GM23338 (cell line): ENCODE data around the gene OXNAD1. TPM values are rescaled to one million over a fixed set of nuclear protein-coding genes. Genes with fewer than 3 reads are reported as not detected.

ENCODE experiments used
- ATAC-seq: fragments of 200-7000 bp; cut with Tn5 transposase; 3 replicates; pipeline ENCODE4 v1.9.1; 2020
- DNase-seq: peaks from one replicate; pipeline ENCODE4 v3.0.0-alpha.2; 2015; ENCODE audit warnings: low spot score
- H2AFZ ChIP-seq: fragments of 200-600 bp; sonication (generic); 2 replicates; pipeline ENCODE4 v1.8.0; 2016; ENCODE audit warnings: antibody characterized with exemption, mild to moderate bottlenecking, moderate library complexity
- H3F3A ChIP-seq: fragments of 200-600 bp; sonication (generic); replicated peaks from 2 replicates; pipeline ENCODE4 v1.8.0; 2017; ENCODE audit warnings: antibody characterized with exemption, mixed run types, low read depth
- H3K27ac ChIP-seq: fragments of 200-600 bp; sonication (generic); 2 replicates; pipeline ENCODE4 v1.6.1; 2016; ENCODE audit warnings: low read depth
- H3K27me3 ChIP-seq: fragments of 200-600 bp; sonication (generic); 2 replicates; pipeline ENCODE4 v1.8.0; 2016; ENCODE audit warnings: mild to moderate bottlenecking, mixed run types, moderate library complexity; ENCODE audit not compliant: insufficient read depth
- H3K36me3 ChIP-seq: fragments of 200-600 bp; sonication (generic); 2 replicates; pipeline ENCODE4 v1.8.0; 2016; ENCODE audit warnings: mild to moderate bottlenecking; ENCODE audit not compliant: insufficient read depth
- H3K4me1 ChIP-seq: fragments of 200-600 bp; sonication (generic); 2 replicates; pipeline ENCODE4 v1.8.0; 2016; ENCODE audit warnings: mild to moderate bottlenecking, moderate library complexity; ENCODE audit not compliant: insufficient read depth
- H3K4me2 ChIP-seq: fragments of 200-600 bp; sonication (generic); 2 replicates; pipeline ENCODE4 v1.7.1; 2017; ENCODE audit warnings: mixed run types
- H3K4me3 ChIP-seq: fragments of 200-600 bp; sonication (generic); 2 replicates; pipeline ENCODE4 v1.6.1; 2016; ENCODE audit warnings: mixed run types
- H3K79me2 ChIP-seq: fragments of 200-600 bp; sonication (generic); replicated peaks from 2 replicates; pipeline ENCODE4 v1.8.0; 2017; ENCODE audit warnings: mild to moderate bottlenecking; ENCODE audit not compliant: insufficient read depth
- H3K9me2 ChIP-seq: fragments of 200-600 bp; sonication (generic); 2 replicates; pipeline ENCODE4 v1.8.0; 2017; ENCODE audit not compliant: insufficient read depth
- H4K20me1 ChIP-seq: fragments of 200-600 bp; sonication (generic); replicated peaks from 2 replicates; pipeline ENCODE4 v1.8.0; 2017; ENCODE audit warnings: mild to moderate bottlenecking; ENCODE audit not compliant: insufficient read depth
- H3K27ac Mint-ChIP-seq: 2 replicates; pipeline ENCODE4 v1.8.0; 2020; ENCODE audit warnings: inconsistent platforms, mild to moderate bottlenecking, moderate library complexity, mixed read lengths
- H3K27me3 Mint-ChIP-seq: 3 replicates; pipeline ENCODE4 v1.8.0; 2022; ENCODE audit warnings: low read depth, mild to moderate bottlenecking, moderate library complexity, mixed read lengths, inconsistent platforms; ENCODE audit not compliant: insufficient read depth, poor library complexity
- H3K36me3 Mint-ChIP-seq: 3 replicates; pipeline ENCODE4 v1.8.0; 2021; ENCODE audit warnings: low read depth, mild to moderate bottlenecking, inconsistent platforms, moderate library complexity, mixed read lengths
- H3K4me1 Mint-ChIP-seq: 3 replicates; pipeline ENCODE4 v1.8.0; 2020; ENCODE audit warnings: mild to moderate bottlenecking, inconsistent platforms, mixed read lengths
- H3K4me3 Mint-ChIP-seq: 3 replicates; pipeline ENCODE4 v1.8.0; 2021; ENCODE audit warnings: moderate library complexity, mild to moderate bottlenecking, inconsistent platforms, mixed read lengths
- H3K9me3 Mint-ChIP-seq: 3 replicates; pipeline ENCODE4 v1.8.0; 2020; ENCODE audit warnings: moderate library complexity, mild to moderate bottlenecking, inconsistent platforms, mixed read lengths
- CREB1 ChIP-seq: fragments of 250-450 bp; sonication (Bioruptor Pico); IDR thresholded peaks from 2 replicates; pipeline ENCODE4 v1.5.0; 2020; ENCODE audit warnings: low read depth, mild to moderate bottlenecking, moderate library complexity
- EZH2 ChIP-seq: fragments of 200-600 bp; sonication (generic); IDR thresholded peaks from one replicate; pipeline ENCODE4 v1.8.0; 2017; ENCODE audit warnings: antibody characterized with exemption, mild to moderate bottlenecking, low read depth; ENCODE audit not compliant: unreplicated experiment
- EZH2phosphoT487 ChIP-seq: fragments of 200-600 bp; sonication (generic); IDR thresholded peaks from one replicate; pipeline ENCODE4 v1.8.1; 2018; ENCODE audit warnings: antibody characterized with exemption; ENCODE audit not compliant: unreplicated experiment
- JUNB ChIP-seq: IDR thresholded peaks from one replicate; pipeline ENCODE4 v1.6.1; 2016; ENCODE audit warnings: antibody characterized with exemption; ENCODE audit not compliant: unreplicated experiment
- NANOG ChIP-seq: IDR thresholded peaks from 2 replicates; pipeline ENCODE4 v1.6.1; 2016; ENCODE audit warnings: antibody characterized with exemption, borderline replicate concordance
- POLR2AphosphoS5 ChIP-seq: IDR thresholded peaks from 2 replicates; pipeline ENCODE4 v1.6.1; 2016; ENCODE audit warnings: antibody characterized with exemption, low read depth
- STAT1 ChIP-seq: IDR thresholded peaks from one replicate; pipeline ENCODE4 v1.6.1; 2016; ENCODE audit warnings: antibody characterized with exemption; ENCODE audit not compliant: unreplicated experiment
- ZNF114 ChIP-seq: fragments of 250-450 bp; sonication (Bioruptor Pico); IDR thresholded peaks from 2 replicates; pipeline ENCODE4 v1.5.0; 2020; ENCODE audit warnings: mild to moderate bottlenecking, moderate library complexity
- ZNF331 ChIP-seq: fragments of 250-450 bp; sonication (Bioruptor Pico); IDR thresholded peaks from 2 replicates; pipeline ENCODE4 v1.5.0; 2020; ENCODE audit warnings: low read depth, mild to moderate bottlenecking, moderate library complexity
- polyA plus RNA-seq: library from polyadenylated mRNA; unstranded; fragments of >200 nt; fragmentation: Nextera tagmentation; extraction: Ambion mirVana; gene quantifications from 2 replicates; pipeline ENCODE4 v1.2.1, GENCODE V29; 2016
- total RNA-seq: library from RNA; depleted of rRNA; stranded (reverse); fragments of >200 nt; shearing (Covaris generic); gene quantifications from 2 replicates; pipeline ENCODE4 v1.2.3, GENCODE V29; 2014
- TF ChIP-seq, protein P1 (sequence below): fragments of 250-450 bp; sonication (Bioruptor Pico); IDR thresholded peaks from 2 replicates; pipeline ENCODE4 v1.5.0; 2020; ENCODE audit warnings: mild to moderate bottlenecking, moderate library complexity
- TF ChIP-seq, protein P2 (sequence below): IDR thresholded peaks from one replicate; pipeline ENCODE4 v1.6.1; 2018; ENCODE audit warnings: antibody characterized with exemption; ENCODE audit not compliant: unreplicated experiment
- TF ChIP-seq, protein P3 (sequence below): IDR thresholded peaks from 2 replicates; pipeline ENCODE4 v1.6.1; 2016; ENCODE audit warnings: antibody characterized with exemption
- TF ChIP-seq, protein P4 (sequence below), 2 experiments: fragments of 200-600 bp in 1 of 2; sonication (generic) in 1 of 2; conservative IDR thresholded peaks; 2 replicates each; pipeline versions ENCODE4 v1.5.1 to v1.6.1; 2016 to 2017; ENCODE audit warnings: antibody characterized with exemption in 2 of 2, low read depth in 2 of 2, mild to moderate bottlenecking in 2 of 2, moderate library complexity in 1 of 2

OXNAD1 gene
- total and polyA plus RNA-seq, 2 experiments from 2014 or later, result 22.9 to 34.2 TPM

DNA sequence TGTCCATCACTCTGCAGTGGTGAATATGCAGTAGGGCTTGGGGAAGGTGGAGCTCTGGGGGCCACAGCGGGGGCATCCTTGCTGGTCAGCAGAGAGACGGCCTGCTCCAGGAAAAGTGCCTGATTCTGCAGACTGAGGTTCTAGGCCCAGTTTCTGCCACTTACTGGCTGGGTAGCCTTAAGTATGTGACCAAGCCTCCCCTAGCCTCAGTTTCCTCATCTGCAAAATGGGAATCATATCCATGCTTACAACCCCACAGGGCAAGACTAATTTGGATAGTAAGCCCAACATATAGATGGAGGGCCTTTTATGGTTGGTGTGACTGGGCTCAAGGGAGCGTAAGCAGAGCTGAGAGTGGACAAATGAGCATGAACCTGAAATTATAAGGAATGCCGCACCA is 60.8 kb downstream of the OXNAD1 start:
- ATAC-seq, result no peak
- H2AFZ ChIP-seq, result no peak overlapping the region
- peaks cover 4% of the 10 kb centered on the region for H3K27me3 Mint-ChIP-seq

More for the DNA sequence above, 60.8 kb downstream of the OXNAD1 start:
- Histone ChIP-seq H3K9me2 (no peaks in the 10 kb centered on the region), H3K27ac (no peak overlapping the region), H3K36me3 (no peaks in the 10 kb centered on the region), H3F3A (no peaks in the 10 kb centered on the region), H3K4me3 (no peak overlapping the region), H3K4me1 (no peaks in the 10 kb centered on the region), H4K20me1 (no peaks in the 10 kb centered on the region; the same call in 1 of the 2 replicates), H3K79me2 (no peaks in the 10 kb centered on the region), H3K27me3 (no peaks in the 10 kb centered on the region), H3K4me2 (no peak overlapping the region)
- no peak for DNase-seq
- TF ChIP-seq, protein P1, sequence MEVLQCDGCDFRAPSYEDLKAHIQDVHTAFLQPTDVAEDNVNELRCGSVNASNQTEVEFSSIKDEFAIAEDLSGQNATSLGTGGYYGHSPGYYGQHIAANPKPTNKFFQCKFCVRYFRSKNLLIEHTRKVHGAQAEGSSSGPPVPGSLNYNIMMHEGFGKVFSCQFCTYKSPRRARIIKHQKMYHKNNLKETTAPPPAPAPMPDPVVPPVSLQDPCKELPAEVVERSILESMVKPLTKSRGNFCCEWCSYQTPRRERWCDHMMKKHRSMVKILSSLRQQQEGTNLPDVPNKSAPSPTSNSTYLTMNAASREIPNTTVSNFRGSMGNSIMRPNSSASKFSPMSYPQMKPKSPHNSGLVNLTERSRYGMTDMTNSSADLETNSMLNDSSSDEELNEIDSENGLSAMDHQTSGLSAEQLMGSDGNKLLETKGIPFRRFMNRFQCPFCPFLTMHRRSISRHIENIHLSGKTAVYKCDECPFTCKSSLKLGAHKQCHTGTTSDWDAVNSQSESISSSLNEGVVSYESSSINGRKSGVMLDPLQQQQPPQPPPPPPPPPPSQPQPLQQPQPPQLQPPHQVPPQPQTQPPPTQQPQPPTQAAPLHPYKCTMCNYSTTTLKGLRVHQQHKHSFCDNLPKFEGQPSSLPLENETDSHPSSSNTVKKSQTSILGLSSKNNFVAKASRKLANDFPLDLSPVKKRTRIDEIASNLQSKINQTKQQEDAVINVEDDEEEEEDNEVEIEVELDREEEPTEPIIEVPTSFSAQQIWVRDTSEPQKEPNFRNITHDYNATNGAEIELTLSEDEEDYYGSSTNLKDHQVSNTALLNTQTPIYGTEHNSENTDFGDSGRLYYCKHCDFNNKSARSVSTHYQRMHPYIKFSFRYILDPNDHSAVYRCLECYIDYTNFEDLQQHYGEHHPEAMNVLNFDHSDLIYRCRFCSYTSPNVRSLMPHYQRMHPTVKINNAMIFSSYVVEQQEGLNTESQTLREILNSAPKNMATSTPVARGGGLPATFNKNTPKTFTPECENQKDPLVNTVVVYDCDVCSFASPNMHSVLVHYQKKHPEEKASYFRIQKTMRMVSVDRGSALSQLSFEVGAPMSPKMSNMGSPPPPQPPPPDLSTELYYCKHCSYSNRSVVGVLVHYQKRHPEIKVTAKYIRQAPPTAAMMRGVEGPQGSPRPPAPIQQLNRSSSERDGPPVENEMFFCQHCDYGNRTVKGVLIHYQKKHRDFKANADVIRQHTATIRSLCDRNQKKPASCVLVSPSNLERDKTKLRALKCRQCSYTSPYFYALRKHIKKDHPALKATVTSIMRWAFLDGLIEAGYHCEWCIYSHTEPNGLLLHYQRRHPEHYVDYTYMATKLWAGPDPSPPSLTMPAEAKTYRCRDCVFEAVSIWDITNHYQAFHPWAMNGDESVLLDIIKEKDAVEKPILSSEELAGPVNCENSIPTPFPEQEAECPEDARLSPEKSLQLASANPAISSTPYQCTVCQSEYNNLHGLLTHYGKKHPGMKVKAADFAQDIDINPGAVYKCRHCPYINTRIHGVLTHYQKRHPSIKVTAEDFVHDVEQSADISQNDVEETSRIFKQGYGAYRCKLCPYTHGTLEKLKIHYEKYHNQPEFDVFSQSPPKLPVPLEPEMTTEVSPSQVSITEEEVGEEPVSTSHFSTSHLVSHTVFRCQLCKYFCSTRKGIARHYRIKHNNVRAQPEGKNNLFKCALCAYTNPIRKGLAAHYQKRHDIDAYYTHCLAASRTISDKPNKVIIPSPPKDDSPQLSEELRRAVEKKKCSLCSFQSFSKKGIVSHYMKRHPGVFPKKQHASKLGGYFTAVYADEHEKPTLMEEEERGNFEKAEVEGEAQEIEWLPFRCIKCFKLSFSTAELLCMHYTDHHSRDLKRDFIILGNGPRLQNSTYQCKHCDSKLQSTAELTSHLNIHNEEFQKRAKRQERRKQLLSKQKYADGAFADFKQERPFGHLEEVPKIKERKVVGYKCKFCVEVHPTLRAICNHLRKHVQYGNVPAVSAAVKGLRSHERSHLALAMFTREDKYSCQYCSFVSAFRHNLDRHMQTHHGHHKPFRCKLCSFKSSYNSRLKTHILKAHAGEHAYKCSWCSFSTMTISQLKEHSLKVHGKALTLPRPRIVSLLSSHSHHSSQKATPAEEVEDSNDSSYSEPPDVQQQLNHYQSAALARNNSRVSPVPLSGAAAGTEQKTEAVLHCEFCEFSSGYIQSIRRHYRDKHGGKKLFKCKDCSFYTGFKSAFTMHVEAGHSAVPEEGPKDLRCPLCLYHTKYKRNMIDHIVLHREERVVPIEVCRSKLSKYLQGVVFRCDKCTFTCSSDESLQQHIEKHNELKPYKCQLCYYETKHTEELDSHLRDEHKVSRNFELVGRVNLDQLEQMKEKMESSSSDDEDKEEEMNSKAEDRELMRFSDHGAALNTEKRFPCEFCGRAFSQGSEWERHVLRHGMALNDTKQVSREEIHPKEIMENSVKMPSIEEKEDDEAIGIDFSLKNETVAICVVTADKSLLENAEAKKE (CRISPR knock-in tag), result no peak
- TF ChIP-seq CREB1 (CRISPR knock-in tag), result no peak
- TF ChIP-seq POLR2AphosphoS5, result no peak
- no peak for TF ChIP-seq STAT1
- TF ChIP-seq JUNB, result no peak
- TF ChIP-seq ZNF331 (CRISPR knock-in tag), result no peak
- no peak for TF ChIP-seq EZH2phosphoT487
- TF ChIP-seq, protein P2, sequence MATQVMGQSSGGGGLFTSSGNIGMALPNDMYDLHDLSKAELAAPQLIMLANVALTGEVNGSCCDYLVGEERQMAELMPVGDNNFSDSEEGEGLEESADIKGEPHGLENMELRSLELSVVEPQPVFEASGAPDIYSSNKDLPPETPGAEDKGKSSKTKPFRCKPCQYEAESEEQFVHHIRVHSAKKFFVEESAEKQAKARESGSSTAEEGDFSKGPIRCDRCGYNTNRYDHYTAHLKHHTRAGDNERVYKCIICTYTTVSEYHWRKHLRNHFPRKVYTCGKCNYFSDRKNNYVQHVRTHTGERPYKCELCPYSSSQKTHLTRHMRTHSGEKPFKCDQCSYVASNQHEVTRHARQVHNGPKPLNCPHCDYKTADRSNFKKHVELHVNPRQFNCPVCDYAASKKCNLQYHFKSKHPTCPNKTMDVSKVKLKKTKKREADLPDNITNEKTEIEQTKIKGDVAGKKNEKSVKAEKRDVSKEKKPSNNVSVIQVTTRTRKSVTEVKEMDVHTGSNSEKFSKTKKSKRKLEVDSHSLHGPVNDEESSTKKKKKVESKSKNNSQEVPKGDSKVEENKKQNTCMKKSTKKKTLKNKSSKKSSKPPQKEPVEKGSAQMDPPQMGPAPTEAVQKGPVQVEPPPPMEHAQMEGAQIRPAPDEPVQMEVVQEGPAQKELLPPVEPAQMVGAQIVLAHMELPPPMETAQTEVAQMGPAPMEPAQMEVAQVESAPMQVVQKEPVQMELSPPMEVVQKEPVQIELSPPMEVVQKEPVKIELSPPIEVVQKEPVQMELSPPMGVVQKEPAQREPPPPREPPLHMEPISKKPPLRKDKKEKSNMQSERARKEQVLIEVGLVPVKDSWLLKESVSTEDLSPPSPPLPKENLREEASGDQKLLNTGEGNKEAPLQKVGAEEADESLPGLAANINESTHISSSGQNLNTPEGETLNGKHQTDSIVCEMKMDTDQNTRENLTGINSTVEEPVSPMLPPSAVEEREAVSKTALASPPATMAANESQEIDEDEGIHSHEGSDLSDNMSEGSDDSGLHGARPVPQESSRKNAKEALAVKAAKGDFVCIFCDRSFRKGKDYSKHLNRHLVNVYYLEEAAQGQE, result no peak
- TF ChIP-seq ZNF114 (CRISPR knock-in tag), result no peak
- TF ChIP-seq EZH2, result no peak
- TF ChIP-seq, protein P3, sequence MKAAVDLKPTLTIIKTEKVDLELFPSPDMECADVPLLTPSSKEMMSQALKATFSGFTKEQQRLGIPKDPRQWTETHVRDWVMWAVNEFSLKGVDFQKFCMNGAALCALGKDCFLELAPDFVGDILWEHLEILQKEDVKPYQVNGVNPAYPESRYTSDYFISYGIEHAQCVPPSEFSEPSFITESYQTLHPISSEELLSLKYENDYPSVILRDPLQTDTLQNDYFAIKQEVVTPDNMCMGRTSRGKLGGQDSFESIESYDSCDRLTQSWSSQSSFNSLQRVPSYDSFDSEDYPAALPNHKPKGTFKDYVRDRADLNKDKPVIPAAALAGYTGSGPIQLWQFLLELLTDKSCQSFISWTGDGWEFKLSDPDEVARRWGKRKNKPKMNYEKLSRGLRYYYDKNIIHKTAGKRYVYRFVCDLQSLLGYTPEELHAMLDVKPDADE, result no peak
- TF ChIP-seq, protein P4, sequence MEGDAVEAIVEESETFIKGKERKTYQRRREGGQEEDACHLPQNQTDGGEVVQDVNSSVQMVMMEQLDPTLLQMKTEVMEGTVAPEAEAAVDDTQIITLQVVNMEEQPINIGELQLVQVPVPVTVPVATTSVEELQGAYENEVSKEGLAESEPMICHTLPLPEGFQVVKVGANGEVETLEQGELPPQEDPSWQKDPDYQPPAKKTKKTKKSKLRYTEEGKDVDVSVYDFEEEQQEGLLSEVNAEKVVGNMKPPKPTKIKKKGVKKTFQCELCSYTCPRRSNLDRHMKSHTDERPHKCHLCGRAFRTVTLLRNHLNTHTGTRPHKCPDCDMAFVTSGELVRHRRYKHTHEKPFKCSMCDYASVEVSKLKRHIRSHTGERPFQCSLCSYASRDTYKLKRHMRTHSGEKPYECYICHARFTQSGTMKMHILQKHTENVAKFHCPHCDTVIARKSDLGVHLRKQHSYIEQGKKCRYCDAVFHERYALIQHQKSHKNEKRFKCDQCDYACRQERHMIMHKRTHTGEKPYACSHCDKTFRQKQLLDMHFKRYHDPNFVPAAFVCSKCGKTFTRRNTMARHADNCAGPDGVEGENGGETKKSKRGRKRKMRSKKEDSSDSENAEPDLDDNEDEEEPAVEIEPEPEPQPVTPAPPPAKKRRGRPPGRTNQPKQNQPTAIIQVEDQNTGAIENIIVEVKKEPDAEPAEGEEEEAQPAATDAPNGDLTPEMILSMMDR (conservative IDR thresholded peaks at IDR 0.05; ENCODE audit: low read depth in 2 of 2), result no peak
- TF ChIP-seq NANOG, result no peak
- Mint-ChIP-seq H3K4me1 (peaks cover 19% of the 10 kb centered on the region), H3K36me3 (peaks cover 13% of the 10 kb centered on the region), H3K9me3 (no peaks in the 10 kb centered on the region), H3K4me3 (no peak overlapping the region), H3K27ac (no peak overlapping the region)
